ENCODE results near the gene HIVEP3.

The HIVEP3 gene

GRCh38 chr1:41740058-41740457, 178.7 kb downstream of the HIVEP3 start:
- TF ChIP-seq POLR2AphosphoS5 (IDR thresholded peaks at IDR 0.05; ENCODE audit: low read depth, low read length): no peak
- no peak for TF ChIP-seq FOXP2 (optimal IDR thresholded peaks at IDR 0.05; ENCODE audit: borderline replicate concordance, extremely low read depth, extremely low read length, insufficient read depth)
- TF ChIP-seq TAF1 (IDR thresholded peaks at IDR 0.05; ENCODE audit: borderline replicate concordance, insufficient read depth, low read length): no peak
- no peak for TF ChIP-seq SIN3A (IDR thresholded peaks at IDR 0.05; ENCODE audit: borderline replicate concordance, insufficient read depth, low read length)
- TF ChIP-seq REST (IDR thresholded peaks at IDR 0.05; ENCODE audit: insufficient read depth in 1 of 2, low read depth in 2 of 2, low read length in 2 of 2): no peak

- TF ChIP-seq REST (IDR thresholded peaks at IDR 0.05; ENCODE audit: insufficient read depth in 1 of 2, low read depth in 2 of 2, low read length in 2 of 2) (no peak), SIN3A (IDR thresholded peaks at IDR 0.05; ENCODE audit: borderline replicate concordance, insufficient read depth, low read length) (no peak), TAF1 (IDR thresholded peaks at IDR 0.05; ENCODE audit: borderline replicate concordance, insufficient read depth, low read length) (no peak), FOXP2 (optimal IDR thresholded peaks at IDR 0.05; ENCODE audit: borderline replicate concordance, extremely low read depth, extremely low read length, insufficient read depth) (no peak), POLR2AphosphoS5 (IDR thresholded peaks at IDR 0.05; ENCODE audit: low read depth, low read length) (no peak)
Observed at GRCh38 chr1:41739061-41739955, 179.4 kb downstream of the HIVEP3 start.

GRCh38 chr1:41738475-41738874, 180.2 kb downstream of the HIVEP3 start:
- no peak for TF ChIP-seq REST (IDR thresholded peaks at IDR 0.05; ENCODE audit: insufficient read depth in 1 of 2, low read depth in 2 of 2, low read length in 2 of 2)
- TF ChIP-seq POLR2AphosphoS5 (IDR thresholded peaks at IDR 0.05; ENCODE audit: low read depth, low read length): no peak
- TF ChIP-seq SIN3A (IDR thresholded peaks at IDR 0.05; ENCODE audit: borderline replicate concordance, insufficient read depth, low read length): no peak
- TF ChIP-seq FOXP2 (optimal IDR thresholded peaks at IDR 0.05; ENCODE audit: borderline replicate concordance, extremely low read depth, extremely low read length, insufficient read depth): no peak
- no peak for TF ChIP-seq TAF1 (IDR thresholded peaks at IDR 0.05; ENCODE audit: borderline replicate concordance, insufficient read depth, low read length)

- TF ChIP-seq POLR2AphosphoS5 (IDR thresholded peaks at IDR 0.05; ENCODE audit: low read depth, low read length) (no peak), FOXP2 (optimal IDR thresholded peaks at IDR 0.05; ENCODE audit: borderline replicate concordance, extremely low read depth, extremely low read length, insufficient read depth) (no peak), SIN3A (IDR thresholded peaks at IDR 0.05; ENCODE audit: borderline replicate concordance, insufficient read depth, low read length) (no peak), TAF1 (IDR thresholded peaks at IDR 0.05; ENCODE audit: borderline replicate concordance, insufficient read depth, low read length) (no peak), REST (IDR thresholded peaks at IDR 0.05; ENCODE audit: insufficient read depth in 1 of 2, low read depth in 2 of 2, low read length in 2 of 2) (no peak)
Observed at GRCh38 chr1:41738006-41738405, 180.7 kb downstream of the HIVEP3 start.
